Astrocyte (in vitro differentiated cells and primary cell): ENCODE measurements around the gene CISD1. TPM values are rescaled to one million over a fixed set of nuclear protein-coding genes. Genes with fewer than 3 reads are reported as not detected.

ENCODE experiments used
- DNase-seq: peaks from one replicate; pipeline ENCODE4 v3.0.0-alpha.2; 2010; ENCODE audit warnings: low read depth
- FAIRE-seq: peaks from 2 replicates; lab custom pipeline; 2011; peaks lifted over from hg19 to GRCh38; lab: Jason Lieb, UNC
- H2AFZ ChIP-seq: 2 replicates; pipeline ENCODE4 v1.6.0; 2012; ENCODE audit warnings: low read depth, low read length, inconsistent platforms
- H3K27ac ChIP-seq: 2 replicates; pipeline ENCODE4 v1.5.1; 2011; ENCODE audit warnings: low read depth, low read length, inconsistent platforms
- H3K27me3 ChIP-seq: 2 replicates; pipeline ENCODE4 v1.6.0; 2011; ENCODE audit warnings: low read length, inconsistent platforms; ENCODE audit not compliant: insufficient read depth
- H3K36me3 ChIP-seq: 2 replicates; pipeline ENCODE4 v1.5.1; 2011; ENCODE audit warnings: low read length, inconsistent platforms; ENCODE audit not compliant: insufficient read depth
- H3K4me1 ChIP-seq: 2 replicates; pipeline ENCODE4 v1.5.1; 2011; ENCODE audit warnings: low read length, inconsistent platforms; ENCODE audit not compliant: insufficient read depth
- H3K4me2 ChIP-seq: 2 replicates; pipeline ENCODE4 v1.6.0; 2012; ENCODE audit warnings: low read length, inconsistent platforms
- H3K4me3 ChIP-seq: 2 replicates; pipeline ENCODE4 v1.5.1; 2011; ENCODE audit warnings: low read depth, mild to moderate bottlenecking, low read length, inconsistent platforms; ENCODE audit not compliant: insufficient read depth
- H3K79me2 ChIP-seq: 2 replicates; pipeline ENCODE4 v1.6.0; 2012; ENCODE audit warnings: mild to moderate bottlenecking, low read length, inconsistent platforms; ENCODE audit not compliant: insufficient read depth
- H3K9ac ChIP-seq: 2 replicates; pipeline ENCODE4 v1.6.0; 2012; ENCODE audit warnings: mild to moderate bottlenecking, low read length, inconsistent platforms
- H3K9me3 ChIP-seq: 2 replicates; pipeline ENCODE4 v1.5.1; 2012; ENCODE audit warnings: low read depth, mild to moderate bottlenecking, low read length, inconsistent platforms; ENCODE audit not compliant: insufficient read depth
- H4K20me1 ChIP-seq: 2 replicates; pipeline ENCODE4 v1.6.0; 2012; ENCODE audit warnings: low read length, inconsistent platforms; ENCODE audit not compliant: insufficient read depth
- H3K27ac Mint-ChIP-seq: one replicate; pipeline ENCODE4 v1.8.0; 2021; ENCODE audit warnings: mild to moderate bottlenecking, mixed read lengths; ENCODE audit not compliant: unreplicated experiment
- H3K27me3 Mint-ChIP-seq: one replicate; pipeline ENCODE4 v1.8.0; 2021; ENCODE audit warnings: low read depth, mixed read lengths; ENCODE audit not compliant: unreplicated experiment
- H3K36me3 Mint-ChIP-seq: one replicate; pipeline ENCODE4 v1.8.0; 2021; ENCODE audit warnings: low read depth, mixed read lengths; ENCODE audit not compliant: unreplicated experiment
- H3K4me1 Mint-ChIP-seq: one replicate; pipeline ENCODE4 v1.8.0; 2021; ENCODE audit warnings: low read depth, mixed read lengths; ENCODE audit not compliant: unreplicated experiment
- H3K4me3 Mint-ChIP-seq: one replicate; pipeline ENCODE4 v1.8.0; 2021; ENCODE audit warnings: mild to moderate bottlenecking, moderate library complexity, mixed read lengths; ENCODE audit not compliant: unreplicated experiment
- H3K9me3 Mint-ChIP-seq: one replicate; pipeline ENCODE4 v1.8.0; 2021; ENCODE audit warnings: mild to moderate bottlenecking, mixed read lengths; ENCODE audit not compliant: unreplicated experiment
- EZH2 ChIP-seq: IDR thresholded peaks from 2 replicates; pipeline ENCODE4 v1.6.1; 2012; ENCODE audit warnings: mild to moderate bottlenecking, low read length, inconsistent platforms; ENCODE audit not compliant: insufficient read depth
- total RNA-seq: library from RNA; stranded (reverse); gene quantifications from 2 replicates; pipeline ENCODE4 v1.2.1, GENCODE V29; 2021
- TF ChIP-seq, protein P1 (sequence below): IDR thresholded peaks from 2 replicates; pipeline ENCODE4 v1.5.1; 2011; ENCODE audit warnings: low read depth, mild to moderate bottlenecking, inconsistent platforms, low read length, moderate library complexity; ENCODE audit not compliant: insufficient read depth

Gene CISD1
- total RNA-seq, 1 donor from 2014 or later, result 36.3 TPM

GRCh38 chr10:58275908-58276307 lies 6.9 kb downstream of the CISD1 start:
- no peaks in the 10 kb centered on the region for H3K27me3 Mint-ChIP-seq
- Histone ChIP-seq H3K36me3 (no peaks in the 10 kb centered on the region), H3K27ac (no peak overlapping the region), H3K79me2 (peaks cover 36% of the 10 kb centered on the region), H3K4me1 (peaks cover 11% of the 10 kb centered on the region), H4K20me1 (no peaks in the 10 kb centered on the region), H3K27me3 (no peaks in the 10 kb centered on the region), H2AFZ (no peak overlapping the region), H3K9ac (no peak overlapping the region), H3K4me3 (no peak overlapping the region), H3K9me3 (no peaks in the 10 kb centered on the region), H3K4me2 (peak overlapping the region; percentile 11)
- FAIRE-seq, result no peak
- no peaks in the 10 kb centered on the region for H3K9me3 Mint-ChIP-seq
- H3K27ac Mint-ChIP-seq, result peak overlapping the region; percentile 44
- no peak for TF ChIP-seq EZH2
- TF ChIP-seq, protein P1, sequence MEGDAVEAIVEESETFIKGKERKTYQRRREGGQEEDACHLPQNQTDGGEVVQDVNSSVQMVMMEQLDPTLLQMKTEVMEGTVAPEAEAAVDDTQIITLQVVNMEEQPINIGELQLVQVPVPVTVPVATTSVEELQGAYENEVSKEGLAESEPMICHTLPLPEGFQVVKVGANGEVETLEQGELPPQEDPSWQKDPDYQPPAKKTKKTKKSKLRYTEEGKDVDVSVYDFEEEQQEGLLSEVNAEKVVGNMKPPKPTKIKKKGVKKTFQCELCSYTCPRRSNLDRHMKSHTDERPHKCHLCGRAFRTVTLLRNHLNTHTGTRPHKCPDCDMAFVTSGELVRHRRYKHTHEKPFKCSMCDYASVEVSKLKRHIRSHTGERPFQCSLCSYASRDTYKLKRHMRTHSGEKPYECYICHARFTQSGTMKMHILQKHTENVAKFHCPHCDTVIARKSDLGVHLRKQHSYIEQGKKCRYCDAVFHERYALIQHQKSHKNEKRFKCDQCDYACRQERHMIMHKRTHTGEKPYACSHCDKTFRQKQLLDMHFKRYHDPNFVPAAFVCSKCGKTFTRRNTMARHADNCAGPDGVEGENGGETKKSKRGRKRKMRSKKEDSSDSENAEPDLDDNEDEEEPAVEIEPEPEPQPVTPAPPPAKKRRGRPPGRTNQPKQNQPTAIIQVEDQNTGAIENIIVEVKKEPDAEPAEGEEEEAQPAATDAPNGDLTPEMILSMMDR, result no peak
- DNase-seq, result peak; percentile 78
- no peak overlapping the region for H3K4me3 Mint-ChIP-seq
- peaks cover 16% of the 10 kb centered on the region for H3K4me1 Mint-ChIP-seq
- H3K36me3 Mint-ChIP-seq, result no peaks in the 10 kb centered on the region

DNA sequence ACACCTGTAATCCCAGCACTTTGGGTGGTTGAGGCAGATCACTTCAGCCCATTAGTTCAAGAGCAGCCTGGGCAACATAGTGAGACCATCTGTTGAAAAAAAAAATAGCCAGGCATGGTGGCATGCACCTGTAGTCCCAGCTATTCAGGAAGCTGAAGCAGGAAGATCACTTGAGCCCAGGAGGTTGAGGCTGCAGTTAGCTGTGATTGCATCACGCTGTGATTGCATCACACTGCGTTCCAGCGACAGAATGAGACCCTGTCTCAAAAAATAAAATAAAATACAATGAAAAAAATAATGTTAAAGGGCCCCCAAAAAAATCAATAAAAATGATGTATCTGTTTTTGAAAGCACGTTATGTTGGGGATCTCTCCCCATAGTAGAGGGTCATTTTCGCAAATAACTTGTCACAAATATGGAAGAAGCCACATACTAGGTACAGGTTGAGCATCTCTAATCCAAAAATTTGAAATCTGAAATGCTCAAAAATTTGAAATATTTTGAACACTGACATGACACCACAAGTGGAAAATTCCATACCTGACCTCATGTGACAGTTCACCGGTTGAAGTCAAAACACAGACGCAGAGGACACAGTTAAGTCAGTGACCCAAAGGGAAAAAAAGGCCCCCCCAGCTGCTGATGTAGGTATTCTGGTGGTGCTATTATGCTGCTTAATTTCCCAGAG lies 9.5 kb downstream of the CISD1 start:
- FAIRE-seq, result no peak

DNA sequence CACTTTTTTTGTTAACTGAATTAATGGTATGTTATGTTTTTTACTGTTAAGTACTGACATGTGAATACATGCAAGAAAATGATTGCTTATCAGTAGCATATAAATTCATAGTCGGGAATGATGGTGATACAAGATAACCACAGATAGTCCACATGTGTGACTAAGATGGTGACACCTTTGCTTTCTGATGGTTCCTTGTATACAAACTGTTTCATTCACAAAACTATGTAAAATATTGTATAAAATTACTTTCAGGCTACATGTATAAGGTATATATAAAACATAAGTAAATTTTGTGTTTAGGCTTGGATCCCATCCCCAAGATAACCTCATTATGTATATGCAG lies 10.0 kb downstream of the CISD1 start:
- TF ChIP-seq, protein P1, result no peak
- no peak for TF ChIP-seq EZH2
- Mint-ChIP-seq H3K9me3 (no peaks in the 10 kb centered on the region), H3K4me3 (no peak overlapping the region), H3K27ac (no peak overlapping the region), H3K27me3 (no peaks in the 10 kb centered on the region), H3K4me1 (peaks cover 30% of the 10 kb centered on the region), H3K36me3 (no peaks in the 10 kb centered on the region)
- Histone ChIP-seq H3K4me1 (peaks cover 11% of the 10 kb centered on the region), H3K9me3 (no peaks in the 10 kb centered on the region), H2AFZ (no peak overlapping the region), H3K4me2 (no peak overlapping the region), H3K9ac (no peak overlapping the region), H3K4me3 (no peak overlapping the region), H3K27me3 (no peaks in the 10 kb centered on the region), H3K36me3 (no peaks in the 10 kb centered on the region), H3K27ac (no peak overlapping the region), H4K20me1 (no peaks in the 10 kb centered on the region), H3K79me2 (peaks cover 13% of the 10 kb centered on the region)
- FAIRE-seq (no peak), DNase-seq (no peak)

More for the DNA sequence above, 9.5 kb downstream of the CISD1 start:
- H3K27me3 Mint-ChIP-seq, result no peaks in the 10 kb centered on the region
- no peak for DNase-seq
- Histone ChIP-seq H3K4me2 (no peak overlapping the region), H4K20me1 (no peaks in the 10 kb centered on the region), H2AFZ (no peak overlapping the region), H3K9ac (no peak overlapping the region), H3K36me3 (no peaks in the 10 kb centered on the region), H3K79me2 (peaks cover 16% of the 10 kb centered on the region), H3K27me3 (no peaks in the 10 kb centered on the region), H3K4me1 (peaks cover 11% of the 10 kb centered on the region), H3K4me3 (no peak overlapping the region), H3K9me3 (no peaks in the 10 kb centered on the region), H3K27ac (no peak overlapping the region)
- peaks cover 30% of the 10 kb centered on the region for H3K4me1 Mint-ChIP-seq
- H3K36me3 Mint-ChIP-seq, result no peaks in the 10 kb centered on the region
- no peaks in the 10 kb centered on the region for H3K9me3 Mint-ChIP-seq
- TF ChIP-seq, protein P1, result no peak
- TF ChIP-seq EZH2, result no peak
- H3K4me3 Mint-ChIP-seq, result no peak overlapping the region
- no peak overlapping the region for H3K27ac Mint-ChIP-seq
